ENCODE data around the gene CTDSP1.

The CTDSP1 gene, protein sequence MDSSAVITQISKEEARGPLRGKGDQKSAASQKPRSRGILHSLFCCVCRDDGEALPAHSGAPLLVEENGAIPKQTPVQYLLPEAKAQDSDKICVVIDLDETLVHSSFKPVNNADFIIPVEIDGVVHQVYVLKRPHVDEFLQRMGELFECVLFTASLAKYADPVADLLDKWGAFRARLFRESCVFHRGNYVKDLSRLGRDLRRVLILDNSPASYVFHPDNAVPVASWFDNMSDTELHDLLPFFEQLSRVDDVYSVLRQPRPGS

DNA sequence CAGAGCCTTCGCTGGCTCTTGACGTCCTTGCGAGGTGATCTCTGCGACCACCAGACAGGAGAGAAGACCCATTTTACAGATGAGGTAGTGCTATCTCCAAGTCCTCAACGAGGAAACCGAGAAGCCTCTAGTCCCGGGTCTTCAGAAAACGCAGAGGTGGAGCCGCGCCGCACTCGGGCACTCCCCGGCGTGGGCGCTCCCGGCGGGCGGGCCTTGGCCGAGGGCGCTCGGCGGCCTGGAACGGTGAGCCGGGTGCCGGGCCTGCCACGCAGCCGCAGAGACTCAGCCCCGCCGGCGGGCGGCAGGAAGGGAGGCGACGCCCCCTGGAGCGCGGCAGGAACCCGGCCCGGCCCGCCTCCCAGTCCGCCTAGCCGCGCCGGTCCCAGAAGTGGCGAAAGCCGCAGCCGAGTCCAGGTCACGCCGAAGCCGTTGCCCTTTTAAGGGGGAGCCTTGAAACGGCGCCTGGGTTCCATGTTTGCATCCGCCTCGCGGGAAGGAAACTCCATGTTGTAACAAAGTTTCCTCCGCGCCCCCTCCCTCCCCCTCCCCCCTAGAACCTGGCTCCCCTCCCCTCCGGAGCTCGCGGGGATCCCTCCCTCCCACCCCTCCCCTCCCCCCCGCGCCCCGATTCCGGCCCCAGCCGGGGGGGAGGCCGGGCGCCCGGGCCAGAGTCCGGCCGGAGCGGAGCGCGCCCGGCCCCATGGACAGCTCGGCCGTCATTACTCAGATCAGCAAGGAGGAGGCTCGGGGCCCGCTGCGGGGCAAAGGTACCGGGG, at the start of gene CTDSP1:
Gene CTDSP1 (plus strand): TSS at position 478 of the 776 bp plus-strand sequence. CDS start 223 bp downstream, at position 701.
- Histone ChIP-seq H3K27me3 (ENCODE audit: insufficient read depth, low read length) (no peaks in the 10 kb centered on the region), H3K4me3 (ENCODE audit: low read depth, low read length) (peak within 1 kb of the TSS; percentile 92), H3K4me1 (ENCODE audit: control insufficient read depth, insufficient read depth, low read length, unreplicated experiment) (peaks cover 18% of the 10 kb centered on the region), H3K27ac (ENCODE audit: low read depth, low read length) (peak within 1 kb of the TSS; percentile 82), H3K79me2 (ENCODE audit: control insufficient read depth, insufficient read depth, low read length, unreplicated experiment) (peaks cover 36% of the 10 kb centered on the region), H3K36me3 (ENCODE audit: insufficient read depth, low read length) (peaks cover 6% of the 10 kb centered on the region; the same call in 1 of the 2 replicates), H2AFZ (ENCODE audit: low read length, unreplicated experiment) (peak within 1 kb of the TSS; percentile 15)

DNA sequence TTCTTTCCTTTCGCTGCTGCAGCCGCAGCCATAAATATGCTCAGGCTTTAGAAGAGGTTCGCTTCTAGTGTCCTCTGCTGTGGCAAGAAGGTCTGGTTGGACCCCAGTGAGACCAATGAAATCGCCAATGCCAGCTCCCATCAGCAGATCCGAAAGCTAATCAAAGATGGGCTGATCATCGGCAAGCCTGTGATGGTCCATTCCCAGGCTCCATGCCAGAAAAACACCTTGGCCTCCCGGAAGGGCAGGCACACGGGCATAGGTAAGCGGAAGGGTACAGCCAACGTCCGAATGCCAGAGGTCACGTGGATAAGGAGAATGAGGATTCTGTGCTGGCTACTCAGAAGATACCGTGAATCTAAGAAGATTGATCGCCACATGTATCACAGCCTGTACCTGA, 45.6 kb upstream of the CTDSP1 start:
- no peaks in the 10 kb centered on the region for H3K36me3 ChIP-seq (ENCODE audit: insufficient read depth, low read length)
- no peaks in the 10 kb centered on the region for H3K4me1 ChIP-seq (ENCODE audit: control insufficient read depth, insufficient read depth, low read length, unreplicated experiment)
- no peaks in the 10 kb centered on the region for H3K79me2 ChIP-seq (ENCODE audit: control insufficient read depth, insufficient read depth, low read length, unreplicated experiment)
- no peak overlapping the region for H2AFZ ChIP-seq (ENCODE audit: low read length, unreplicated experiment)
- no peaks in the 10 kb centered on the region for H3K27me3 ChIP-seq (ENCODE audit: insufficient read depth, low read length)
- no peak overlapping the region for H3K4me3 ChIP-seq (ENCODE audit: low read depth, low read length)
- no peak overlapping the region for H3K27ac ChIP-seq (ENCODE audit: low read depth, low read length)

DNA sequence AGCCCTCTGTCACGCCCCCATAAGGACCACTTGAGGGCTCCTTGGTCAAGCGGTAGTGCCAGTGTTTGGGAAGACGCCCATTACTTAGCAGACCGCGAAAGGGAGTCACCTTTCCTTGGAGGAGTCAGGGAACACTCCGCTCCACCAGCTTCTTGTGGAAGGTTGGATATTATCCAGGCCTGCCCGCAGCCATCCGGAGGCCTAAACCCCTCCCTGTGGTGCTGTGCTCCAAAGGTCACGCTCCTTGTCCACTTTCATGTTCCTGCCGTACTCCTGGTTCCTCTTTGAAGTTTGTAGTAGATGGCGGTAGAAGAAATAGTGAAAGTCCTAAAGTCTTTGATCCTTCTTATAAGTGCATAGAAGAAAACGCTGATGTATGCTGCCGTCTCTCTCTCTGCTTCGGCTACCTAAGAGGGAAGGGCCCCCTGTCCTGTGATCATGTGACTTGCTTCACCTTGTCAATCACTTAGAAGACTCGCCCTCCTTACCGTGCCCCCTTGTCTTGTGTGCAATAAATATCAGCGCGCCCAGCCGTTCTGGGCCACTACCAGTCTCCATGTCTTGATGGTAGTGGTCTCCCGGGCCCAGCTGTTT, 44.7 kb upstream of the CTDSP1 start:
- Histone ChIP-seq H3K79me2 (ENCODE audit: control insufficient read depth, insufficient read depth, low read length, unreplicated experiment) (no peaks in the 10 kb centered on the region), H3K4me3 (ENCODE audit: low read depth, low read length) (no peak overlapping the region), H3K27me3 (ENCODE audit: insufficient read depth, low read length) (no peaks in the 10 kb centered on the region), H2AFZ (ENCODE audit: low read length, unreplicated experiment) (no peak overlapping the region), H3K4me1 (ENCODE audit: control insufficient read depth, insufficient read depth, low read length, unreplicated experiment) (no peaks in the 10 kb centered on the region), H3K27ac (ENCODE audit: low read depth, low read length) (no peak overlapping the region), H3K36me3 (ENCODE audit: insufficient read depth, low read length) (no peaks in the 10 kb centered on the region)

DNA sequence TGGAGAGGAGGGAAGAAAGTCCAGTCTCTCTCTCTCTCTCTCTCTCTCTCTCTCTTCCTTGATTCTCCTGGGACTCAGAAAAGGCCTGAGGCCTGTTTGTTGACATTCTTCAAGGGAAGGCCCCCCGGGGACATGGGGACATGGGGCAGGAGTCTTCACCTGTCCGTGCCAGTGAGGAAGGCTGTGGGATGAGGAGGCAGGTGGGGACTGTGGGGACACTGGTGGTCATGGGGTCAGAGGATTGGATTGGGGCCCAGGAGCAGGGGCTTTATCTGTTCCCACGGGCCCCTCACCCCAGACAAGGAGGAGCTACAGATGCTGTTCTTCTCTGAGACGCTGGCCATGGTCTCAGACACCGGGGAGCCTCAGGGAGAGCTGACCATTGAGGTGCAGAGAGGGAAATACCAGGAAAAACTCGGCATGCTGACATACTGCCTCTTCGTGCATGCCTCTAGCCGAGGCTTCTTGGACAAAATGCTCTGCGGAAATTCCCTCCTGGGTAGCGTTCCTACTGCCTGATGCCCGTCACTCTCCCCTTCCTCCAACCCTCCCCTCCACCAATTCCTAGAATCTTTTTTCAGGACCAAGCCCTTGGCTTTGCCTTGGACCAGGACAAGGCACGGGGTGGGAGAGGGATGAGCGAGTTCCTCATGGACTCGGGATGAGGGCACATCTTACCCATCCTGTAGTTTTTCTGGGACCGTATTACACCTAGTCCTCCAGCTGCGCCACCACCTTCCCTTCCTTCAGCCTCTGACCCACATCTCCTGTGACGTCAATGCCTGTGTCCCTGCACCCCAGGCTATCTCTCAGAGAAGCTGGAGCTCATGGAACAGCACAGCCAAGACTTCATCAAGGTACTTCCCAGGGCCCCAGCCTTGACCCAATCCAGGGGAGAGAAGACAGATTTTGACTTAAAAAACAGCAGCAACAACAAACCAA, 42.2 kb upstream of the CTDSP1 start:
- no peak overlapping the region for H3K27ac ChIP-seq (ENCODE audit: low read depth, low read length)
- H3K4me1 ChIP-seq (ENCODE audit: control insufficient read depth, insufficient read depth, low read length, unreplicated experiment), result no peaks in the 10 kb centered on the region
- no peaks in the 10 kb centered on the region for H3K27me3 ChIP-seq (ENCODE audit: insufficient read depth, low read length)
- no peak overlapping the region for H2AFZ ChIP-seq (ENCODE audit: low read length, unreplicated experiment)
- no peak overlapping the region for H3K4me3 ChIP-seq (ENCODE audit: low read depth, low read length)
- H3K36me3 ChIP-seq (ENCODE audit: insufficient read depth, low read length), result no peaks in the 10 kb centered on the region
- no peaks in the 10 kb centered on the region for H3K79me2 ChIP-seq (ENCODE audit: control insufficient read depth, insufficient read depth, low read length, unreplicated experiment)

DNA sequence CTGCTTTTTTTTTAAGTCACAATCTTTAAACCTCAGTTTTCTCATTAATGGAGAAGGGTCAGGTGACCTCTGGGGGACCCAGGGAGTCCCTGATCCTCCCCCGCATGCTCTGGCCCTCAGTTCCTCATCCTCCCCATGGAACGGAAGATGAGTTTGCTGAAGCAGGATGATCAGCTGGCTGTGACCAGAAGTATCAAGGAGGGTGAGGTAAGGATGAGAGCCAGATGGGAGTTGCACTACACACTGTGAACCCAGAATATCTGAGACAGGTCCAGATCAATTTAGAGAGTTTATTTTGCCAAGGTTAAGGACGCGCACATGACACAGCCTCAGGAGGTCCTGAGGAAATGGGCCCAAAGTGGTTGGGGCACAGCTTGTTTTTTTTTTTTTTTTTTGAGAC, 39.2 kb upstream of the CTDSP1 start:
- Histone ChIP-seq H3K27ac (ENCODE audit: low read depth, low read length) (no peak overlapping the region), H2AFZ (ENCODE audit: low read length, unreplicated experiment) (no peak overlapping the region), H3K4me1 (ENCODE audit: control insufficient read depth, insufficient read depth, low read length, unreplicated experiment) (no peaks in the 10 kb centered on the region), H3K4me3 (ENCODE audit: low read depth, low read length) (no peak overlapping the region), H3K27me3 (ENCODE audit: insufficient read depth, low read length) (no peaks in the 10 kb centered on the region), H3K36me3 (ENCODE audit: insufficient read depth, low read length) (no peaks in the 10 kb centered on the region), H3K79me2 (ENCODE audit: control insufficient read depth, insufficient read depth, low read length, unreplicated experiment) (no peaks in the 10 kb centered on the region)

DNA sequence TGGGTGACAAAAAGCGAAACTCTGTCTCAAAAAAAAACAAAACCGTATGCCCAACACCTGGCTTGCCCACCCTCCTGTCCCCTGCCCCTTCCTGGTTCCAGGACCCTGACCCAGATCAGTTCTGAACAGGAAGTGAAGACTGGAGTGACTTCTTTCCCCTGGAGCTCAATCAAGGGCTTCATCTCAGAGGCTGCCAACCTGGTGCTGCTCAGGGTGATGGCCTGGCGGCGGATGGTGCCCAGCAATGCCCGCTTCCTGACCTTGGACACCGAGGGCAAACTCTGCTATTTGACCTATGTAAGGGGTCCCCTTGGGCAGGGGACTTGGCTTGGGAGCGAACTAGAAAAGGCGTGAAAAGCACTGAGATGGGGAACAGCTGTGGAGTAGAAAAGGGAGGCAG, 37.1 kb upstream of the CTDSP1 start:
- Histone ChIP-seq H3K79me2 (ENCODE audit: control insufficient read depth, insufficient read depth, low read length, unreplicated experiment) (no peaks in the 10 kb centered on the region), H3K4me1 (ENCODE audit: control insufficient read depth, insufficient read depth, low read length, unreplicated experiment) (no peaks in the 10 kb centered on the region), H3K27ac (ENCODE audit: low read depth, low read length) (no peak overlapping the region), H3K36me3 (ENCODE audit: insufficient read depth, low read length) (no peaks in the 10 kb centered on the region), H3K27me3 (ENCODE audit: insufficient read depth, low read length) (no peaks in the 10 kb centered on the region), H3K4me3 (ENCODE audit: low read depth, low read length) (no peak overlapping the region), H2AFZ (ENCODE audit: low read length, unreplicated experiment) (no peak overlapping the region)

DNA sequence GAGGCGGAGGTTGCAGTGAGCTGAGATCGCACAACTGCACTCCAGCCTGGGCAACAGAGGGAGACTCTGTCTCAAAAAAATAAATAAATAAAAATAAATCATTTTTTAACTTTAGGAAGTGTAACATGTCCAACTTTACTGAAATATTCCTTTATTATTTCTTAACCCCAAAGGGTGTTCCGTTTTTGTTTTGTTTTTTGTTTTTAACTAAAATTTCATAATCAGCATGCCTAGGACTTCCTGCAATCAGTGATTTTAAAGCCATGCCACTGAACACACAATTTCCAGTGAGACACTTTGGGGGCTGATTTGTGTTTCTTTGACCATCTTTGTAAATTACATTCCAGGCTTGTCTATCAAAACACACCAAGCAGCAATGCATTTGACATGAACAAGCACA, 35.9 kb upstream of the CTDSP1 start:
- H3K79me2 ChIP-seq (ENCODE audit: control insufficient read depth, insufficient read depth, low read length, unreplicated experiment), result no peaks in the 10 kb centered on the region
- H3K27ac ChIP-seq (ENCODE audit: low read depth, low read length), result no peak overlapping the region
- H2AFZ ChIP-seq (ENCODE audit: low read length, unreplicated experiment), result no peak overlapping the region
- no peaks in the 10 kb centered on the region for H3K27me3 ChIP-seq (ENCODE audit: insufficient read depth, low read length)
- no peaks in the 10 kb centered on the region for H3K36me3 ChIP-seq (ENCODE audit: insufficient read depth, low read length)
- no peaks in the 10 kb centered on the region for H3K4me1 ChIP-seq (ENCODE audit: control insufficient read depth, insufficient read depth, low read length, unreplicated experiment)
- H3K4me3 ChIP-seq (ENCODE audit: low read depth, low read length), result no peak overlapping the region

DNA sequence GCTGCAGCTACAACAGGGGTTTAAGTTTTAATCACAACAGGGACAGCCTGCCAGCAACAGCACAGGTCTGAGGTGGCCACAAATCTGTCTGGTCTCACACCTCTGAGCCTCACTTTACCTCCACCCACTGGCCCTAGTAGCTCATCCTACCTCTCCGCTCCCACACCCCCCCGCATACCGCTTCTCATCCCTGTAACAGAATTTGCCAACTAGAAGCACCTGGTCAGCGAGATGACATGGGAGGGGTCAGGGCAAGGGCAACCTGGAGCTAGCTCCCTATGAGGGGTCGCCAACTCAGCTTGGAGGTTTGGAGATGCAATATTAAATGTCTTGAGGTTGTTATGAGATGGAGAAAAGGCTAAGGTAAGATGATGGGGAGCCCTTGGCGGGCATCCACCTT, 35.5 kb upstream of the CTDSP1 start:
- no peak overlapping the region for H3K27ac ChIP-seq (ENCODE audit: low read depth, low read length)
- no peak overlapping the region for H3K4me3 ChIP-seq (ENCODE audit: low read depth, low read length)
- no peaks in the 10 kb centered on the region for H3K27me3 ChIP-seq (ENCODE audit: insufficient read depth, low read length)
- no peak overlapping the region for H2AFZ ChIP-seq (ENCODE audit: low read length, unreplicated experiment)
- H3K36me3 ChIP-seq (ENCODE audit: insufficient read depth, low read length), result no peaks in the 10 kb centered on the region
- H3K79me2 ChIP-seq (ENCODE audit: control insufficient read depth, insufficient read depth, low read length, unreplicated experiment), result no peaks in the 10 kb centered on the region
- no peaks in the 10 kb centered on the region for H3K4me1 ChIP-seq (ENCODE audit: control insufficient read depth, insufficient read depth, low read length, unreplicated experiment)

DNA sequence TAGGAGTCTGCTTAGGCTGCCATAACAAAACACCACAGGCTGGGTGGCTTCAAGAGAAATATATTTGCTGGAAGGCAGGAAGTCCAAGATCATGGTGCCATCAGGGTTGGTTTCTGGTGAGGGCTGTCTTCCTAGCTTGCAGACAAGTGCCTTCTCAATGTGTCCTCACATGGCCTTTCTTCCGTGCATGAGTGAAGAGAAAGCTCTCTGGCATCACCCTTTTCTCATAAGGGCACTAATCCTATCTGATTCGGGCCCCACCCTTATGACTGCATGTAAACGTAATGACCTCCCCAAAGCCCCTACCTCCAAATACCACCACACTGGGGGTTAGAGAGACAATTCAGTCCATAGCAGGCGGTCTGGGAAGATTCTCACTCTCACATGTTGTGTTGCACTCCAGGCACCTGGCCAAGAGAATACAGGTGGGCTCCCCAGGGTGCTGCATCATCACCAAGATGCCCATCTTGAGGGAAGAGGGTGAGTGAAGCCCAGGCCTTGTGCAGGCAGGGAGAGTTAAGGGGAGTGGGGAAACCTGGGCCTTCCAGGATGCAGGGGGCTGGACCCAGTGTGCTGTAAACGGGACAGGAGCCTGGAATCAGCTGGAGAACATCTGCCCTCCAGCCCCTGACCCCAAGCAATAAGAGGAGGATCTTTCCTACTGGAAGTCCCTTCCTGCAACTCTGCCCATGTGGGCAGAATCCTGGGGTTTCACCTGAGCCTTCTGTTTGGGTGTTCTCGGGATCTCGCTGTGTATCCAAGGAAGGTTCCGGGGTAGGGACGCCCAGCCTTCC, 32.9 kb upstream of the CTDSP1 start:
- no peaks in the 10 kb centered on the region for H3K79me2 ChIP-seq (ENCODE audit: control insufficient read depth, insufficient read depth, low read length, unreplicated experiment)
- H3K36me3 ChIP-seq (ENCODE audit: insufficient read depth, low read length), result no peaks in the 10 kb centered on the region
- no peaks in the 10 kb centered on the region for H3K4me1 ChIP-seq (ENCODE audit: control insufficient read depth, insufficient read depth, low read length, unreplicated experiment)
- H3K27ac ChIP-seq (ENCODE audit: low read depth, low read length), result no peak overlapping the region
- peak overlapping the region; percentile 71 for H2AFZ ChIP-seq (ENCODE audit: low read length, unreplicated experiment)
- H3K27me3 ChIP-seq (ENCODE audit: insufficient read depth, low read length), result no peaks in the 10 kb centered on the region
- H3K4me3 ChIP-seq (ENCODE audit: low read depth, low read length), result peak overlapping the region; percentile 81

Measured in ACC112 (cell line).